GM18870 (cell line): ENCODE measurements around the gene CDKN1A.

ENCODE experiments used
- ATAC-seq: cut with Tn5 transposase; IDR thresholded peaks from one replicate; pipeline ENCODE4 v1.9.1; 2021; ENCODE audit warnings: moderate library complexity; ENCODE audit not compliant: unreplicated experiment

Gene CDKN1A

GRCh38 chr6:36655085-36655724 is 23.3 kb upstream of the CDKN1A start:
- ATAC-seq: no peak

- no peak for ATAC-seq
Observed at GRCh38 chr6:36656441-36656840, 22.1 kb upstream of the CDKN1A start.

GRCh38 chr6:36657271-36657670 is 21.2 kb upstream of the CDKN1A start:
- no peak for ATAC-seq

GRCh38 chr6:36657942-36658544 is 20.5 kb upstream of the CDKN1A start:
- ATAC-seq: no peak

- ATAC-seq: no peak
Observed at GRCh38 chr6:36659271-36659670, 19.2 kb upstream of the CDKN1A start.

GRCh38 chr6:36660771-36661471 is 17.6 kb upstream of the CDKN1A start:
- no peak for ATAC-seq

GRCh38 chr6:36662380-36662779 is 16.1 kb upstream of the CDKN1A start:
- ATAC-seq: no peak

GRCh38 chr6:36662827-36663256 is 15.7 kb upstream of the CDKN1A start:
- ATAC-seq: no peak

GRCh38 chr6:36663504-36664446 is 14.7 kb upstream of the CDKN1A start:
- ATAC-seq: no peak

GRCh38 chr6:36665180-36665579 is 13.3 kb upstream of the CDKN1A start:
- no peak for ATAC-seq

GRCh38 chr6:36666287-36666686 is 12.2 kb upstream of the CDKN1A start:
- ATAC-seq: no peak

- ATAC-seq: peak; percentile 62
Observed at GRCh38 chr6:36666826-36667591, 11.5 kb upstream of the CDKN1A start.

GRCh38 chr6:36668591-36668990 is 9.9 kb upstream of the CDKN1A start:
- ATAC-seq: no peak

- ATAC-seq: no peak
Observed at GRCh38 chr6:36669002-36669401, 9.5 kb upstream of the CDKN1A start.

- ATAC-seq: no peak
Observed at GRCh38 chr6:36670271-36670670, 8.2 kb upstream of the CDKN1A start.

- ATAC-seq: no peak
Observed at GRCh38 chr6:36671687-36672375, 6.7 kb upstream of the CDKN1A start.

GRCh38 chr6:36673882-36674281 is 4.6 kb upstream of the CDKN1A start:
- ATAC-seq: no peak

- no peak for ATAC-seq
Observed at GRCh38 chr6:36674942-36675341, 3.6 kb upstream of the CDKN1A start.

- ATAC-seq: no peak
Observed at GRCh38 chr6:36676141-36677058, 2.1 kb upstream of the CDKN1A start.
